KOPT-K1 (cell line): ENCODE data around the gene SUGP2.
"Not testable (repeated sequence)": the region's sequence is repeated elsewhere in the genome, so short reads cannot be mapped to it uniquely, and the experiment has no call there.

Experiments used
- H3K27ac ChIP-seq: fragments of 200-600 bp; sonication (generic); 2 replicates; pipeline ENCODE4 v1.5.1; 2016; ENCODE audit warnings: antibody characterized with exemption, mild to moderate bottlenecking, low read depth, low read length; ENCODE audit not compliant: poor library complexity, severe bottlenecking
- H3K36me3 ChIP-seq: fragments of 200-600 bp; sonication (generic); 2 replicates; pipeline ENCODE4 v1.5.1; 2017; ENCODE audit warnings: antibody characterized with exemption, mild to moderate bottlenecking, low read length, moderate library complexity; ENCODE audit not compliant: insufficient read depth
- H3K9me3 ChIP-seq: fragments of 200-600 bp; sonication (generic); 2 replicates; pipeline ENCODE4 v1.5.1; 2017; ENCODE audit warnings: antibody characterized with exemption, low read length, mild to moderate bottlenecking; ENCODE audit not compliant: insufficient read depth, poor library complexity, severe bottlenecking

The SUGP2 gene

DNA sequence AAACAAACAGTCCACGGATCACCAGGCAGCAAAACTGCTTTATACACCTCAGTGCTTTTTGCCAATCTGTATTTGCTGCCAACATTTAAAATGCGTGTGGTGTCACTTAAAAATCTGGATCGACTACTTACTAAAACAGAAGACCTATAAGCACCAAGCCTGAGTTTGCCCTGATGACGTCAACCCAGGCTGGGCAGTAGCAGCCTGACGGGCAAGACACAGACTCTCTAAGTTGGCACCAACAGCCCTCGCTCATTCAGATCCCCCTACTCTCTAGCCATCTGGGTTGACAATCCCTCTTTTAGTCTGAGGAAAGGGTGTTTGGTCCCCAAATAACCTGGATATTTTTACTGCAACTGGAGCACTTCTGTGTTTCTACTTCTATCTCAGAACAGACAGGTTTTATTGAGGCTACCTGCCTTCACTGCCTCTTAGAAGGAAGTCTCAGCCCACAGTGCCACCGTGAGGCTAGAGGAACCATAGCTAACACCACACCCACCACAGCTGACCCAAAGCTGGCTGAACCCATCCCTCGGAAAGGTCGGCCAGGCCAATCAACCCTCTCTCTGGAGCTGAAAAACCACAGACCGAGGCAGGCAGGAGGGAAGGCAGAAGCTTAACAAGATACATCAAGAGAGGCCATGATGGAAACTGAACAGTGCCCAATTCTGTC, 6.9 kb downstream of the SUGP2 start:
- Histone ChIP-seq H3K27ac (no peak overlapping the region), H3K9me3 (no peaks in the 10 kb centered on the region), H3K36me3 (peaks cover 99% of the 10 kb centered on the region)

DNA sequence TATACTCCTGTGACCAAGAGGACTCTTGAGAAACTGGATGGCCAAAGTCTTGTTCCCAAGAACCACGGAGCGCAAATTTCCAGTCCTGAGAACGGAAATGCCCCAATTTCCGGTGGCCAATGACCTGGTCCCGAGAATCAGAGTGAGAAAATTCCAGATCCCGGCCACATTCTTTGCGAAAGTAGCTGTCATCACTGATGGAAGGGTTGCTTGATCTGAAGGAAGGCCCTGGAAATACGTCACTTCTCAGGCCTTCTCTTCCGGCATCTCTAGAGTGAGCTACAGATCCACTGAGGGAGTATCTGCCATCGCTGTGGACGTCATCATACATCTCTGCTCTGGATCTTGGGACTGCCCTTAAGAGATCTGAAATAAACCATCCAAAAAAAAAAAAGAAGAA, 7.5 kb downstream of the SUGP2 start:
- H3K36me3 ChIP-seq: peaks cover 99% of the 10 kb centered on the region
- no peaks in the 10 kb centered on the region for H3K9me3 ChIP-seq
- H3K27ac ChIP-seq: no peak overlapping the region

DNA sequence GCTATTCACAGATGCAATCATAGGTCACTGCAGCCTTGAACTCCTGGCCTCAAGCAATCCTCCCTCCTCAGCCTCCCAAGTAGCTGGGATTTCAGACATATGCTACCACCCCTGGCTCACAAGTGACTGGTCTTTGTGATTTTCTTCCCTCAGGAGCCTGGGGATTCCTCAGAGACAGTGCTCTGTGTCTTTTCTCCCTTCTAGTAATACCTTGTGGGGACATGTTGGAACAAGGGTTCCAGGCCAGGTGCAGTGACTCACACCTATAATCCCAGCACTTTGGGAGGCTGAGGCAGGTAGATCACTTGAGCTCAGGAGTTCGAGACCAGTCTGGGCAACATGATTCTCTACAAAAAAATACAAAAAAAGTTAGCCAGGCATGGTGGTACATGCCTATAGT, 9.9 kb downstream of the SUGP2 start:
- not testable (repeated sequence) for H3K9me3 ChIP-seq, H3K27ac ChIP-seq
- H3K36me3 ChIP-seq: peaks cover 91% of the 10 kb centered on the region

DNA sequence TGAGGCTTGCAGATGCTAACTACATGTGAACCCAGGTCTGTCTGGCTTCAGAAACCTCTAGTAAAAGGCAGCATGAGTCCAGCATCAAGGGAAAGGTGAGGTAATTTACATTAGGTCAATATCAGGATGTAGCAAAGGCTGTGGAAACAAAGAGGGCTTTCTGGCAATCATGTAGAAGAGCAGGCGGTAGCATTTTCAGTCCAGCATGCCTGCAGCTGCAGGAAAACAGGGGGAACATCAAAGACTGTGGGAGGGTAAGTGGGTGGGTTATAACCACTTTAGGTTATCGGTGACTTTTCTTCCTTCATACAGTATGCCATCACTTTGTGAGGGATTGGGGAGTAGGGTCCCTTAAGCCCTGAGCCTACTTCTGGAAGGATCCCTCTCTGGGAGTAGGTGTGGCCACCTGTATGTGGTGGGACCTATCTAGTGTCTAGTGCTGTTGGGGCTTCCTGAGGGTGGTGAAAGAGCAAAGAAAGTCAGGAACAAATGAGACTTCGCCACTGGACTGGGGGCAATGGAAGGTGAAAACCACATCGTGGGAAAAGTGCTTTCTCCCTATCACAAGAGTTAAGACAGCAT, 10.8 kb downstream of the SUGP2 start:
- H3K9me3 ChIP-seq: no peaks in the 10 kb centered on the region
- H3K36me3 ChIP-seq: peaks cover 91% of the 10 kb centered on the region
- peak overlapping the region; percentile 3 for H3K27ac ChIP-seq

DNA sequence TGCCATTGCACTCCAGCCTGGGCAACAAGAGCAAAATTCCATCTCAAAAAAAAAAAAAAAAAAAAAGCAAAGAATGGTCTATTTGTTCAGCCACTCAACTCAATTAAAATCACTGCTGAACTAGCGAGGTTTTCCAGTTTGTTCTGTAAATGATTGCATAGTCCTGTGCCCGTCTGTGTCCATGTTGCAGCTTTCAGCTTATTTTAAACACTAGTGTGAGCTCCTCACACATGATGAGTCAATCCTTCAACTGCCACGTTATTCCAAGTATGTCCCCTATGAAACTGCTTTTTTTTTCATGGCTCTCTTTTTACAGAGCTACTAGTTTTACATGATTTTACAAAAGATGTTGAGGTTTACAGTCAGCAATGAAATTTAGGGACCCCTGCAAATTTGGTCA, 12.2 kb downstream of the SUGP2 start:
- Histone ChIP-seq H3K9me3 (no peaks in the 10 kb centered on the region), H3K27ac (no peak overlapping the region), H3K36me3 (peaks cover 91% of the 10 kb centered on the region)

DNA sequence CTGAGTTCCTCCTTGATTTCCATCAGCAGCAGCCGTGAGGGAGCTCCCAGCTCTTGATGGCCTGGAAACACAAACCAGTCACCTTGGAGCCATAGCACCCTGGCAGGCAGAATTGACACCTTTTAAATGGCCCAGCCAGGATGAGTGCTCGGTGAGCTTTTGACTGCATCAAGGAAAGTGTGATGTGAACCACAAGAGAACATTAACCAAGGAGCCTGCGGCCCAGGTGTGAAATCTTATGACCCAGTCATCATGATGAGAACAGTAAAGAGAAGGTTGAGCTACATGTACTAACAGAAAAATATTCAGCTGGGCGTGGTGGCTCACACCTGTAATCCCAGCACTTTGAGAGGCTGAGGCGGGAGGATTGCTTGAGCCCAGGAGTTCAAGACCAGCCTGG, 22.8 kb downstream of the SUGP2 start:
- Histone ChIP-seq H3K36me3 (peaks cover 98% of the 10 kb centered on the region), H3K9me3 (no peaks in the 10 kb centered on the region), H3K27ac (no peak overlapping the region)

DNA sequence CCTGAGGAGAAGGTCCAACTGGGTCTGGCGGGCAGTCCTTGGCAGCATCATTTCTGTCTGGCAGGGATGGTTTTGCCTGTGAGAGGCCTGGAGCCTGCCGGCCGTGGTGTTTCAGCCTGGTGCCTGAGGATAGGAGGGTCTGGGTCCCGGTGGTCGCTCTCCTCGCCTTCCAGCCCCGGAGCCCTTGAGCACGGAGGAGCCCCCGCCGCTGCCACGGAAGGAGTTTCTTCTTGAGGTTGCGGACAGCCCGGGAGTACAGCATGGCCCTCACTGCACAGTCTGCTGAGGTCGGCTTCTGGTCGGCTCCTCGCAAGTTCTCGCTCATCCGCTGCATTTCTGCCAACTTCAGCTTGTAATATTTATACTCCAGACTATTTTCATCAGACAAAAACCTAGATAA, 23.4 kb downstream of the SUGP2 start:
- Histone ChIP-seq H3K9me3 (no peaks in the 10 kb centered on the region), H3K36me3 (peaks cover 99% of the 10 kb centered on the region), H3K27ac (no peak overlapping the region)

DNA sequence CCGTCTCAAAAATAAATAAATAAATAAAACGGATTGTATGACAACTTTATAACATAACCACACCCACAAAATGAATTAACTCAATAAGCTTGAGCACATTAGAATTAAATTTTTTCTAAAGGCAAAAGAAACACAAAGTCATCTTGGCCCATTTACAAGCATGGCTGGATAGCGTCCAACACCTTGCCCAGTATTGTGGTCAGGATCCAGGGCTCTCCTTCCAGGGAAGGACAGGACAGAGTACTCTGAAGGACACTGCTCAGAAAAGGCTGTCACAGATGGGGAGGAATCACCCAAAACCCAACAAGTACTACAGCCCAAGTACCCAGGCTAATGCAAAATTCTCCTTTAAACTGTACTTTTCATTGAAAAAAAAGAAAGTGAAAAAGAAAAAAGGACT, 27.1 kb downstream of the SUGP2 start:
- no peaks in the 10 kb centered on the region for H3K9me3 ChIP-seq
- no peak overlapping the region for H3K27ac ChIP-seq
- peaks cover 100% of the 10 kb centered on the region for H3K36me3 ChIP-seq

DNA sequence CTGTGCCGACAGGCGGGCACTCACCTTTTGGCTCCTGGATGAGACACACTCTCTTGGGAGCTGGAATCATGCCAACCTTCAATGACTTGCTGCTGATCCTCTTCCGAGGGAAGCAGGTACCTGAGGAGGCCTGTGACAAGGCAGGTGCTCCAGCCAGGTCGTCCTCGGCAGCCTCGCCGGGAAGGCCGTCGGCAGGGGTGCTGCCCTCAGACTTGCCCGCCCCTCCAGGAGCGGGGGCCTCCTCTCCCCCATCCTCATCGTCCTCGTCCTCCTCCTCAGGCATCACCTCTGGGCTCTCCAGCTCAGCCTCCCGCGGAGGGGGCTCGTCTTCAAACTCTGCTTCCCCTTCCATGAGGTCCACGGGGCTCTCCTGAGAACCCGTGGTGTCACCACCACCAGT, 29.2 kb downstream of the SUGP2 start:
- H3K36me3 ChIP-seq: peaks cover 100% of the 10 kb centered on the region
- H3K9me3 ChIP-seq: no peaks in the 10 kb centered on the region
- H3K27ac ChIP-seq: no peak overlapping the region

DNA sequence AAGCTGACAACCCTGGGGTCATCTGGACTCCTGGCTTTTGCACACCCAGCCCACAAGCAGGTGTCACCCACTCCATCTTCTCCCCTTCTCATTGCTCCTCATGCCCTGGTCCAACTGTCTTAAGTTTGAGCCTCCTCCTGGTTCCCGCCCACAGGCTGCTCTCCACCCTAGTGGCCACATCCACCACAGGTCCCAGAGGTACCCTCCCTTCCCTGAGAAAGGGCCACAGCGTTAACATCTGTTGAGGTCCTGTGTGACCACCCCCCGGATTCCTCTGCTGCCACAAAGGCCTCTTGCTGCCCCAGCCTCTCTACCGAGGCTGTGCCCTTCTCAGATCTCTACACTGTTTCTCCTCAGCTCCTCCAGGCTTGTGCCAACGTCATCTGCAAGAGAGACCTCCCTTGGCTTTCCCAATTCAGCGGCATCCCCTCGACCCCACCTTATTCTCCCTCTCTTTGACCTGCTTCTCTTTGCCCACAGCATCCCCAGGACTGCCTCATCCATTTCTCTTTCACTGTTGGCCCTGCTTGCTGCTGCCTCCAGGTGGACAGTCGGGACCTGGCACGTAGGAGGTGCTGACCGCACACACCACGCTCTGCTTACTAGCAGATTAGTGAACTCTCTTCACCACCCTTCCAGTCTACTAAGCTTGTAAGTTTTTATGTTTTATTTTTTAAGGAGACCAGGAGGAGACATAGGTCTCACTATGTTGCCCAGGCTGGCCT, 33.3 kb downstream of the SUGP2 start:
- Histone ChIP-seq H3K36me3 (peaks cover 100% of the 10 kb centered on the region), H3K27ac (no peak overlapping the region)

DNA sequence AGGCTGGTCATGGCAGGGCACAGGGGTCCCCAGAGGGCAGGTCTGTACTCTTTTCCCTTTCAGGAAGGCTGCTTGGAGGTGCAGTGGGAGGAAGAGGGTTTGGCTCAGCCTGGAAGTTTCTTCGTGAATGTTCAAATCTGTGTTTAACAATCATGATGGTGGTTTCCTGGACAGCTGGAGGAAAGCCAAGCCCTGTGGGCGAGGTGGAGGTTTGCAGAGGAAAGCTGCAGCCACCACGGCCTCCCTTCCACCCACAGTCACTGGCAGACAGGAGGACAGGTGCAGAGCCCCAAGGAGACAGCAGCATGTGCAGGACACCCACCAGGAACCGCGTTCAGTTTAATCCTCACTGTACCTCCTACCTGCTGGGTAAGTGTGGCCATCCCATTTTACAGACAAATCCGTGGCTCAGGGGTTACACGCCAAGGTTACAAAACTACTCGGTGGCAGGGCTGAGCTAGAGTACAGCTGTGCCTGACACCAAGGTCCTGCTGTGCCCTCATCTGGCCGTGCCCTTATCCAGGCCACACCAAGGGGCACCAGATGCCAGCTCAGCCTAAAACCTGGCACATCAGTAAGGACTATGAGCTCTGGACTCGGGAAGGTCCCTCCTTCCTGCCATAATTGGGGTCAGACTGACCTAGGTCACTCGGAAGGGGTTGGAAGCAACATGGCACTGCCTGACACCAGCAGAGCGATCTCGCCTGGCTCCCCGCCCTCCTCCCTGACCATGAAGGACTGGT, 34.1 kb downstream of the SUGP2 start:
- peaks cover 100% of the 10 kb centered on the region for H3K36me3 ChIP-seq
- H3K9me3 ChIP-seq: no peaks in the 10 kb centered on the region
- no peak overlapping the region for H3K27ac ChIP-seq

More for the DNA sequence above, 33.3 kb downstream of the SUGP2 start:
- H3K9me3 ChIP-seq: no peaks in the 10 kb centered on the region

DNA sequence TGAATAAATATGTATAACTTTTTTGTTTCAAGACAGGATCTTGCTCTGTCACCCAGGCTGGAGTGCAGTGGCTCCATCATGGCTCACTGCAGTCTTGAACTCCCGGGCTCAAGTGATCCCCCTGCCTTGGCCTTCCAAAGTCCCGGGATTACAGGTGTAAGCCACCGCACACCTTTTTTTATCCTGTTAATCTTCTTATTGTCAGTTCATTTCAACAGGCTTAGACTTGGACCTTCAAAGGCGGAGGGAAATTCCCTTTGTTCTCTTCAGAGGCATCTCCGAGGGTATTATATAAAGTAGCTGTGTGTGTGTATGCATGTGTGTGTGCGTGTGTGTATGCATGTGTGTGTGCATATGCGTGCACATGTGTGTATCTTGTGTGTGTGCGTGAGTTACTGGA, 35.0 kb downstream of the SUGP2 start:
- Histone ChIP-seq H3K9me3 (no peaks in the 10 kb centered on the region), H3K36me3 (peaks cover 100% of the 10 kb centered on the region), H3K27ac (no peak overlapping the region)

DNA sequence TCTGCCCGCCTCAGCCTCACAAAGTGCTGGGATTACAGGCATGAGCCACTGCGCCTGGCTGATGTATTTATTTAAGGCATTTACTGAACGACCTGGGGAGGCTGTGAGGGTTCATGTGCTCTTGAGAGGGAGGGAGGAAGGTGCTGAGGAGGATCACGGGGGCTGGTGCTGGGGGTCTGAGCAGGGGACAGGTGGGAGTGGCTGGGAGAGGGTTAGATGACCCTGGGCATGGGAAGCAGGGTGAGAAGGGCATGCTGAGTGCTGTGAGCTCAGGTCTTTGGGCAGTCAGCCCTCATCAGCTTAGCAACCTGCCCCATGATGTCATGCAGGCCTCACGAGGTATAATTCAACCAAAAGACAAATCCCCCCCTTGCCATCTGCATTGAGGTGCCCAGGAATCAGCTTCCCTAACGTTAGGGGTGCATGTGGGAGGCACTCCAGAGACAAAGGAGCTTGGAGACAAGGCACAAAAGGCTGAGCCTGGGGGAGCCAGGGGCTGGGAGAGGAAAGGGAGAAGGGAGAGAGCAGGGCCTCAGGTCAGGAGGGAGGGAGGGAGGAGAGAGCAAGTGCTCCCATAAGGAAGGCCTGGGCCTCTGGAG, 36.4 kb downstream of the SUGP2 start:
- Histone ChIP-seq H3K36me3 (peaks cover 97% of the 10 kb centered on the region), H3K9me3 (no peaks in the 10 kb centered on the region), H3K27ac (no peak overlapping the region)

DNA sequence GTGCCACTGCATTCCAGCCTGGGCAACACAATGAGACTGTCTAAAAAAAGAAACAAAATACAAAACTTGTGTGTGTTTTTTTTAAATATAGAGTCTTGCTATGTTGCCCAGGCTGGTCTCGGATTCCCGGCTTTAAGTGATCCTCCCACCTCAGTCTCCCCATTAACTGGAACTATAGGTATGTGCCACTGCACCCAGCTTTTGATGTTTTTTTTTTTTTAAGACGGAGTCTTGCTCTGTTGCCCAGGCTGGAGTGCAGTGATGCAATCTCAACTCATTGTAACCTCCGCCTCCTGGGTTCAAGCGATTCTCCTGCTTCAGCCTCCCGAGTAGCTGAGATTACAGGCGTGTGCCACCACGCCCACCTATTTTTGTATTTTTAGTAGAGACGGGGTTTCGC, 37.0 kb downstream of the SUGP2 start:
- H3K9me3 ChIP-seq: no peaks in the 10 kb centered on the region
- no peak overlapping the region for H3K27ac ChIP-seq
- peaks cover 97% of the 10 kb centered on the region for H3K36me3 ChIP-seq

DNA sequence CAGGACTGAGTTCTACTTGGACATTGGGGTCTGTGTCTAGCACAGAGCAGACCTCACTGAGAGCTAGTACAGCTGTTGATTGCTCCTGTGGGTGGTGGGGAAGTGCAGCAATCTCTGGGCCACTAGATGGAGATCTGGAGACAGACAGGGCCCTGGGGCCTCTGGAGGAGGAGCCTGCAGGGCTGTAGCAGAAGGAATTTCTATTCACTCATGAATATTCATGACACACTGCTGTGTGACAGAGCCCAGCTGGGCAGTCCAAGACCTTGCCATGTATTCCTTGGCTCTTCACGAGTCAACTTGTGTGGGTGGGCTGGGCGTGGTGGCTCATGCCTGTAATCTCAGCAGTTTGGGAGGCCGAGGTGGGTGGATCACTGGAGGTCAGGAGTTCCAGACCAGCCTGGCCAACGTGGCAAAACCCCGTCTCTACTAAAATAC, 37.5 kb downstream of the SUGP2 start:
- Histone ChIP-seq H3K9me3 (no peaks in the 10 kb centered on the region), H3K36me3 (peaks cover 97% of the 10 kb centered on the region), H3K27ac (no peak overlapping the region)
